ENCODE data around the gene NBR1.
"Not testable (repeated sequence)": the region's sequence is repeated elsewhere in the genome, so short reads cannot be mapped to it uniquely, and the experiment has no call there.

Gene NBR1

GRCh38 chr17:43199633-43200032 is 28.6 kb downstream of the NBR1 start:
- TF ChIP-seq CTCF (conservative IDR thresholded peaks at IDR 0.05; ENCODE audit: low read depth, low read length) = no peak
- H3K4me3 ChIP-seq (ENCODE audit: low read length) = no peak overlapping the region
- DNase-seq (ENCODE audit: low read depth) = no peak

GRCh38 chr17:43200127-43200526 is 29.1 kb downstream of the NBR1 start:
- no peak for DNase-seq (ENCODE audit: low read depth)
- TF ChIP-seq CTCF (conservative IDR thresholded peaks at IDR 0.05; ENCODE audit: low read depth, low read length) = no peak
- H3K4me3 ChIP-seq (ENCODE audit: low read length) = no peak overlapping the region

- H3K4me3 ChIP-seq (ENCODE audit: low read length) = not testable (repeated sequence)
Measured at GRCh38 chr17:43203013-43203412, 32.0 kb downstream of the NBR1 start.

GRCh38 chr17:43210576-43210975 is 39.6 kb downstream of the NBR1 start:
- H3K4me3 ChIP-seq (ENCODE audit: low read length) = no peak overlapping the region
- no peak for TF ChIP-seq CTCF (conservative IDR thresholded peaks at IDR 0.05; ENCODE audit: low read depth, low read length)
- no peak for DNase-seq (ENCODE audit: low read depth)

More at GRCh38 chr17:43203013-43203412, 32.0 kb downstream of the NBR1 start:
- DNase-seq (ENCODE audit: low read depth) = not testable (repeated sequence)

- H3K4me3 ChIP-seq (ENCODE audit: low read length) = peak overlapping the region; percentile 70
- no peak for DNase-seq (ENCODE audit: low read depth)
- TF ChIP-seq CTCF (conservative IDR thresholded peaks at IDR 0.05; ENCODE audit: low read depth, low read length) = no peak
Measured at GRCh38 chr17:43211123-43211479, 40.1 kb downstream of the NBR1 start.

- H3K4me3 ChIP-seq (ENCODE audit: low read length) = peak within 1 kb of the TSS; percentile 70
- DNase-seq (ENCODE audit: low read depth) = peak; percentile 26
- peak; percentile 36 for TF ChIP-seq CTCF (conservative IDR thresholded peaks at IDR 0.05; ENCODE audit: low read depth, low read length)
Measured at GRCh38 chr17:43211480-43212402, 40.7 kb downstream of the NBR1 start, which contains the start of gene TMEM106A. Gene TMEM106A, plus strand, starts transcription at chr17:43211875. Its CDS starts 1,167 bp downstream, at chr17:43213042.

- no peak overlapping the region for H3K4me3 ChIP-seq (ENCODE audit: low read length)
- TF ChIP-seq CTCF (conservative IDR thresholded peaks at IDR 0.05; ENCODE audit: low read depth, low read length) = no peak
- DNase-seq (ENCODE audit: low read depth) = no peak
Measured at GRCh38 chr17:43212641-43213490, 41.9 kb downstream of the NBR1 start.

Data from retinal pigment epithelial cell (primary cell).